Measurements from ENCODE around the gene ARHGAP36. TPM values are rescaled to one million over a fixed set of nuclear protein-coding genes. Genes with fewer than 3 reads are reported as not detected.
A peak's percentile ranks its signal among the peaks of the same experiment; 100 is the strongest.

Gene ARHGAP36
- total RNA-seq, 1 experiment from 2014 or later = not detected

GRCh38 chrX:131072871-131073571, 14.9 kb downstream of the ARHGAP36 start:
- intact Hi-C loops (cut with micrococcal nuclease; ENCODE audit: unreplicated experiment) = no loop called here
- no peaks in the 10 kb centered on the region for H3K4me1 ChIP-seq (ENCODE audit: insufficient read depth, low read length, poor library complexity, severe bottlenecking)
- ChIA-PET CTCF (no interaction called here), POLR2A (ENCODE audit: low non-redundant PET) (no interaction called here)
- no TSS peak for BruUV-seq (replicated peaks)
- H3K27me3 ChIP-seq (replicated peaks; ENCODE audit: insufficient read depth, low read depth, low read length, poor library complexity) = peaks cover 82% of the 10 kb centered on the region
- no peak for TF ChIP-seq CTCF (conservative IDR thresholded peaks at IDR 0.05; ENCODE audit: low read depth, low read length)
- peak; percentile 40 for TF ChIP-seq EZH2 (IDR thresholded peaks at IDR 0.05; ENCODE audit: borderline replicate concordance, low read depth, low read length, poor library complexity, severe bottlenecking)
- DNase-seq (ENCODE audit: low spot score) = no peak
- no peak overlapping the region for H3K4me3 ChIP-seq (ENCODE audit: low read depth, low read length, poor library complexity, severe bottlenecking)
- no peaks in the 10 kb centered on the region for H3K36me3 ChIP-seq (ENCODE audit: insufficient read depth, low read length, poor library complexity, severe bottlenecking)
- no peak overlapping the region for H3K27ac ChIP-seq (ENCODE audit: low read depth, low read length, poor library complexity, severe bottlenecking)
- H3K9me3 ChIP-seq (ENCODE audit: low read depth, low read length, poor library complexity, severe bottlenecking) = no peaks in the 10 kb centered on the region

DNA sequence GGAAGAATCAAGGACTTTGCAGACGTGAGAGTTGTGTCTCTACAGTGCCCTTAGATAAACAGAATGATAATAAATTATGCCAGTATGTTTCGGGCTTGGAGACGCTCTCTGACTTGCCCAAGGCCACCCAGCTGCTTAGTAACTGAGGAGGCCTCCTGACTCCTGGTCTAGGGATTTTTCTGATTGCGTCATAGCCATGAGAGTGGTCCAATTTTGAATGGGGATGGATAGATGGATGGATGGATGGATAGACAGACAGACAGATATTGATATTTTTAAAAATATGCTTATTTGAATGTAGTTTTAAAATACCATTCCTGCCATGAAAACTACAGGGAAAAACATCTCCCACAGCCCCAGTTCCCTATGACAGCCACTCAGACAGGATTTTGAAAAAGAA, 15.5 kb downstream of the ARHGAP36 start:
- H3K4me1 ChIP-seq (ENCODE audit: insufficient read depth, low read length, poor library complexity, severe bottlenecking) = no peaks in the 10 kb centered on the region
- no TSS peak for BruUV-seq (replicated peaks)
- intact Hi-C loops (cut with micrococcal nuclease; ENCODE audit: unreplicated experiment) = no loop called here
- peaks cover 83% of the 10 kb centered on the region for H3K27me3 ChIP-seq (replicated peaks; ENCODE audit: insufficient read depth, low read depth, low read length, poor library complexity)
- no peaks in the 10 kb centered on the region for H3K36me3 ChIP-seq (ENCODE audit: insufficient read depth, low read length, poor library complexity, severe bottlenecking)
- H3K4me3 ChIP-seq (ENCODE audit: low read depth, low read length, poor library complexity, severe bottlenecking) = no peak overlapping the region
- no peak for DNase-seq (ENCODE audit: low spot score)
- H3K9me3 ChIP-seq (ENCODE audit: low read depth, low read length, poor library complexity, severe bottlenecking) = no peaks in the 10 kb centered on the region
- no peak overlapping the region for H3K27ac ChIP-seq (ENCODE audit: low read depth, low read length, poor library complexity, severe bottlenecking)
- TF ChIP-seq CTCF (conservative IDR thresholded peaks at IDR 0.05; ENCODE audit: low read depth, low read length) (no peak), EZH2 (IDR thresholded peaks at IDR 0.05; ENCODE audit: borderline replicate concordance, low read depth, low read length, poor library complexity, severe bottlenecking) (no peak)
- ChIA-PET CTCF (no interaction called here), POLR2A (ENCODE audit: low non-redundant PET) (no interaction called here)

GRCh38 chrX:131081772-131082740, 23.9 kb downstream of the ARHGAP36 start:
- BruUV-seq (replicated peaks) = no TSS peak
- Histone ChIP-seq H3K27me3 (replicated peaks; ENCODE audit: insufficient read depth, low read depth, low read length, poor library complexity) (peaks cover 88% of the 10 kb centered on the region), H3K36me3 (ENCODE audit: insufficient read depth, low read length, poor library complexity, severe bottlenecking) (no peaks in the 10 kb centered on the region), H3K27ac (ENCODE audit: low read depth, low read length, poor library complexity, severe bottlenecking) (no peak overlapping the region), H3K4me3 (ENCODE audit: low read depth, low read length, poor library complexity, severe bottlenecking) (no peak overlapping the region), H3K9me3 (ENCODE audit: low read depth, low read length, poor library complexity, severe bottlenecking) (no peaks in the 10 kb centered on the region), H3K4me1 (ENCODE audit: insufficient read depth, low read length, poor library complexity, severe bottlenecking) (no peaks in the 10 kb centered on the region)
- no peak for DNase-seq (ENCODE audit: low spot score)
- TF ChIP-seq CTCF (conservative IDR thresholded peaks at IDR 0.05; ENCODE audit: low read depth, low read length) (no peak), EZH2 (IDR thresholded peaks at IDR 0.05; ENCODE audit: borderline replicate concordance, low read depth, low read length, poor library complexity, severe bottlenecking) (peak; percentile 64)
- CTCF ChIA-PET = interaction anchor here (1.1 kb wide), 1 partner anchor 13 kb away, joined by 3 read pairs; no protein-coding TSS in a partner anchor
- POLR2A ChIA-PET (ENCODE audit: low non-redundant PET) = no interaction called here
- intact Hi-C loops (cut with micrococcal nuclease; ENCODE audit: unreplicated experiment) = no loop called here

Data from A673 (cell line).